Kidney tubule cell (primary cell): Measurements from ENCODE around the gene CDKAL1.
"Not testable (repeated sequence)": the region's sequence is repeated elsewhere in the genome, so short reads cannot be mapped to it uniquely, and the experiment has no call there.

Experiments used
- DNase-seq: peaks from one replicate; pipeline ENCODE4 v3.0.0-alpha.2; 2018; ENCODE audit warnings: low spot score

CDKAL1 gene

DNA sequence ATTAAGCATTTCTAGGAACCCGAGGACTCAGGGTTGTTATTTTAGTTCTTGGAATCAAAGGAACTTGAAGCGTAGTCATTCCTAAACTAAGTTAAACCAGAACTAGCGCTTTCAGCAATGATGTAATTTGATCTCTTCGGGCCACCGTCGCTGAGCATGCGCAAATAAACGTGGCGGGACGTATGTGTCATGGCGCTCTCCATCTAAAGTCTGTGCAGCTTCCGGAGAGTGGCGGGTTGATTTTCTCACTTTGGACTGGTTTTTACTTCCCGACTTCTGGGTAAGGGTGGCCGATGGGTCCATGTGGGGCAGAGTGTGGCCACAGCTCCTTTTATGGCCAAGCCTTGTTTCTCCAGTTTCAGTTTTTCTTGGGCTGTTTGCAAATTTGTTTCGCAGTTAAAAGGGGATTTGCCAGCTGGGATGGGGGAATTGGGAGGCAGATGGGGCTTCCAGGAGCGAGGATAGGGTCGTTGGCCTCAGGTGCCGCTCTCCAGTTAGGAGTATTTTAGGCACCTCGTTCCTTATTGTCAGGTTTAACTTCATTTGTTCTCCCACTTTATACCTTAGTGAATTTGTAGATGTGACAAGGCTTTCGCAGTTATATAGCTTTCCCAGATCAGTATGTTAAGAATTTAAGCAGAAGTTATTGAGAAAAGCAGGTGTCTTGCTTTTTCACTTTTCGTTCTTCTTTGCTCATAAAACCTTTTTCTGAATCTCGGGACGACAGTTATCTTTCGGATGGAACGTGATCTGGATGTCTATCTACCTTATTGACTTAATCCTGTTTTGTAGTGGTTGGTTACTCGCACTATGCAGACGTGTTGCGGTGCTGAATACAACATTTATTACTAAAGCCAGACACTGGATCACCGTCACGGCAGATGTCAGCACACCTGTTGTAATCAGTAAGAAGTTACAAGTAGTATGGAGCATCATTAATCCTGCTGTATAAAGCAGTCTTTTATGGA is at the start of gene CDKAL1:
CDKAL1 (plus strand) TSS at position 163 of the 968 bp plus-strand sequence. CDS start 11,894 bp downstream, outside the sequence.
- DNase-seq: peak; percentile 93

DNA sequence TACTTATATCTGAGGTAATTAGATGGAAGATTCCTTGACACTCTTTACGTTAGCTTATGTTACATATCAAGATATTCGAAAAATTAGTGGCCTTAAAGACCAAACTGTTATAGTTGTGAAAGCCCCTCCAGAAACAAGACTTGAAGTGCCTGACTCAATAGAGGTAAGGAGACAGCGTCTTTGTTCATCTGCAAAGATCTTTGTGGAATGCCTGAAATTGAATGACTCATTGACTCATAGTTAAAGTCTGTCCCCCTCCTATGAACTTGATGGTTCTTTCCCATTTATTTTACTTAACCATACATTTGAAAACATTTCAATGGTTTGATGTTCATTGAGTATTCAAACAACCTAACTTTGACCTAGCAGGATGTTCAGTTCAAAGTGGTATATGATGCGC is 47.6 kb upstream of the CDKAL1 start:
- no peak for DNase-seq

DNA sequence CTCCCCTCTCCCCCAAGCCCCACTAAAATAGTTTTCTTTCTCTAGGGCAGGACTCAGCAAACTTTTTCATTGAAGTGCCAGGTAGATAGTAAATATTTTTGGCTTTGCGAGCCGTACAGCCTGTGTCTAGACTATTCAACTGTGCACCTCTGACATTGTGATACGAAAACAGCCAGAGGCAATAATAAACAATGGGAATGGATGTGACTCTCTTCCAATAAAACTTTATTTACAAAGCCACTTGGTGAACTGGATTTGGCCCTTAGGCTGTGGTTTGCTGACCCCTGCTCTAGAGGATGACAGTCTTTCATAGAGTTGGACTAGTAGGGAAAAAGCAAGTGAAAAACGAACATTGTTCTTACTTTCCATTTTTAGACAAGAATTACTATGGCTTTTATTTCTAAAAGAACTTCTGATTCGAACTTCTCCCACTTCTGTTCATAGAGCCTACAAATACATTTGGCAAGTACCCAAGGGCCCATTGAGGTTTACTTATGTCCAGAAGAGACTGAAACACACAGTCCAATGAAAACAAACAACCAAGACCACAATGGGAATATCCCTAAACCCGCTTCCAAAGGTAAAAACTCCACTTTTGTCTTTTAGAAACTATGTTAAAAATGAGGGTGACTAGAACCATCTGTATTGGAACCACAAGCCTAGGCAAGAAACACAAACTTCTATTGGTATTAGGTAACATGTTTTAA is 46.4 kb upstream of the CDKAL1 start:
- DNase-seq: no peak

DNA sequence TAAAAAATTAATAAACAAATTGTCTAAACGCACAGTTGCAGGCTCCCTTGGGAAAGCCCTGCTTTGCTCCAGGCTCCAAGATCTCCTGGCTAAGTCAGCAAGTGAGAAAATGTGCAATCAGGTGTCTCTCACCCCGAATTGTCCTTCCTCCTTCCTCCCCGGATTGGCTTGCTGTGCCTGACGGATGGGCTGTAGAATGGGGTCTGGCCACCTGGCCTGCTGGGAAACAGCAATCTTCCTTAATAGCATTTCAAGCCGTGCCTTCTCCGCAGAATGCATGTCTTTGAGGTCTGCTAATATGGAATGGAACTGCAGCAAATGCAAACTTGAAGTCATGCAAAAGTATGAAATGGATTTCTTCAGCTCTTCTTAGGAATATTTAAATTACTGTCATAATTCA is 43.7 kb upstream of the CDKAL1 start:
- no peak for DNase-seq

DNA sequence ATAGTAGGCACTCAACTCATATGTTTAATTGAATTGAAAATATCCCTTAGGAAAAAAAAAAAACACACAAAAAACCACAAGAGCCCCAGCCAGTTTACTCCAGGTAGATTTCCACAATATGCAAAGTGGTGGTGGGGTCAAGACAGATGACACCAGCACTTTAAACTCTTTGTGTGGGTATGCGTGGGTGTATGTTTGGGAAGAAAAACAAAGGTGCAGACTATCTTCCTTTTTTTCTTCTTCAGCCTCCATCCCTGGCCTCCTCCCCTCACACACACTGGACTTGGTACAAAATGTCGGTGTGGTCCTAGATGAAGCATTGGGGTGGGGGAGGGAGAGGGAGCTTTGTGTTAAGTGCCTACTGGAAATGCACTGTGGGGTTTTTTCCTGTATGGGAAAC is 42.2 kb upstream of the CDKAL1 start:
- no peak for DNase-seq

DNA sequence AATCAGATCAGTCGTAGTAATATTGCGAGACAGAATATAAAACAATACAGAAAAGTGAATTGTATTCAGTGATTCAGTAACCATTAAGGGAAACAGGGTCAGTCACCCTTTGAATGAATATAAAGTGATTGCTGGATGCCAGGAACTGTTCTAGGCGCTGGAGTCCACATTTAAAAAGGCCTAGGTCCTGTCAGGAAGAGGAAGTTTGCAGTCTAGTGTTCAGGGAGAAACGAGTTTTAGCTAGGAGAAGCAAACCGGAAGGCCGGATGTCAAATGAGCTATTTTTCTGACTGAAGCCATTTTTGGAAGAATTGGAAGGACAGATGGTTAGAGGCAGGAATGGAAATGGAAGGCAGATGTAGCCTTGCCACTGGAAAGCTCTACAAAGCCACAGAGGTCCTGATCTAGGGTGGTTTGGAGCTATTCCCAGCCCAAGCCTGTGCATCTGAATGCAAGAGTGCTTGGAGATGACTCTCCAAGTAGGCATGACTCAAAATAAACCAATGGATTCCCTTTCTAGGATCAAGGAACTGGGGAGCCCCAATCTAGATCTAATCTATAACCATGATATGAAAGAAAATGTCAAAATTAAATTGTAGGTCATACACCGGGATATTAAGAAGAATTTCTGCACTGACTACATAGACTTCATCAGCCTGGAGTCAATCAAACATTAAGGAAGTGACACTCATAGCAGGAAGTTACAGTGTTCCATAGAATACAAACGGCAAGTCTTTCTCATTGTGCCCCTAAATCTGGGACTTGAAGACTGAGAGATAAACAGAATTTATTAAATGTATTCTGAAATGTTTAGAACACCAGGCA is 36.8 kb upstream of the CDKAL1 start:
- no peak for DNase-seq

DNA sequence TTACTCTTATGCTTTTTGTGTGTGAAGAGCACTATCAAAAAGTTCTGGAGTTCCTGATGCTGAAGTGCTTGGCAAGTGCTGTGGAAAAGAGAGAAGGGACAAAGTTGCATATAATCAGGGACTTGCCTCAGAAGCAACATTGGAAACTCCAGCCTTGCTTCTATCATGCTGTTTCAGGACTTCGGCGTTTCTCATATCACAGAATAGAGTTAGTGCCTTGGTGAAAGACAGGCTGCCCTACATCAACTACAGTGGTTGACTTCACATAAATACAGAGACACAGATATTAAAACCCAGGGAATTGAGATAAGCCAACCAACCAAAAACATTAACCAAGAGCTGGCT is 36.2 kb upstream of the CDKAL1 start:
- no peak for DNase-seq

DNA sequence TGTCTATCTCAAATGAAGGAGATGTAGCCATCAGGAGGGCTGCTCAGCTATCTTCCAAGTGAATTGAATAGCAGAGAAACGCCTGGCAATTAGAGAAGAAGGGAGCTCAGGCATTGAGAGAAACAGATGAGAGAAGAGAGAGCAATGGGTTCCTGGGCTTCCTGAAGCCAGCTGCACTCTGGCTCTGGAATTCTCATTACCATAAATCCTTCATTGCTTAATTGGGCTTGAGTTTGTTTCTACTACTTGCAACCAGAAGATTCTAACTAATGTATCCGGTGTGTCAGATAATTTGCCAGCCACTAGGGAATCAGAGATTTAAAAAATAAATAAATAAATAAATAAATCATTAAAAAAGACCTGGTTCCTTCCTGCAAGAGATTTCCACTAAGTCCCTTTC is 25.0 kb upstream of the CDKAL1 start:
- DNase-seq: no peak

DNA sequence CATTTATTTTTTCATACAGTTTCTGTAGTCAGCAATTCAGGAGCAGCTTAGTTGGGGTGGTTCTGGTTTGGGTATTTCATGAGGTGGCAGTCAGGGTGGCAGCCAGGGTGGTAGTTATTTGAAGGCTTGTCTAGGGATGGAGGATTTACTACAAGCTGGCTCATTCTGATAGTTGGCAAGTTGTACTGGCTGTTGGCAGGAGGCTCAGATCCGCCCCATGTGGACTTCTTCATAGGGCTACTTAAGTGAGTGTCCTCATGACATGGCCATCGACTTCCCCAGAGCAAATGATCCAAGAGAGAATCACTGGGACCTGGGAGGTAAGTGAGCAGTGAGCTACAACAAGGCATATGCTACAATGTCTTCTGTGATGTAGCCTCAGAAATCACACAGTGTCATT is 22.4 kb upstream of the CDKAL1 start:
- no peak for DNase-seq

DNA sequence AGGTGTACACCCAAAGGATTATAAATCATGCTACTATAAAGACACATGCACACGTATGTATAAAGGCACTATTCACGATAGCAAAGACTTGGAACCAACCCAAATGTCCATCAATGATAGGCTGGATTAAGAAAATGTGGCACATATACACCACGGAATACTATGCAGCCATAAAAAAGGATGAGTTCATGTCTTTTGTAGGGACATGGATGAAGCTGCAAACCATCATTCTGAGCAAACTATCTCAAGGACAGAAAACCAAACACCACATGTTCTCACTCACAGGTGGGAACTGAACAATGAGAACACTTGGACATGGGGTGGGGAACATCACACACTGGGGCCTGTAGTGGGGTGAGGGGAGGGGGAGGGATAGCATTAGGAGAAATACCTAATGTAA is 9.0 kb upstream of the CDKAL1 start:
- DNase-seq: not testable (repeated sequence)

DNA sequence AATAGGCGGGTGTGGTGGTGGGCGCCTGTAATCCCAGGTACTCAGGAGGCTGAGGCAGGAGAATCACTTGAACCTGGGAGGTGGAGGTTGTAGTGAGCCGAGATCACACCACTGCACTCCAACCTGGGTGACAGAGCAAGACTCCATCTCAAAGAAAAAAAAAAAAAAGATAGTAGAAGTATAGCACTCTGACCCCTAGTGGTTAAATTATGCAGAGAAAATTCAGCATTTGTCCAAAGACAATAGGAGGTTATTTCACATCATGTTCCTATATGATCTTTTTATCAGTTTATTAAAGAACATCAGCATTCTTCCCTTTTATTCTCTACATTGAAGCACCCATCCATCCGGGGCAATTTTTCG is 5.2 kb upstream of the CDKAL1 start:
- DNase-seq: peak; percentile 57

DNA sequence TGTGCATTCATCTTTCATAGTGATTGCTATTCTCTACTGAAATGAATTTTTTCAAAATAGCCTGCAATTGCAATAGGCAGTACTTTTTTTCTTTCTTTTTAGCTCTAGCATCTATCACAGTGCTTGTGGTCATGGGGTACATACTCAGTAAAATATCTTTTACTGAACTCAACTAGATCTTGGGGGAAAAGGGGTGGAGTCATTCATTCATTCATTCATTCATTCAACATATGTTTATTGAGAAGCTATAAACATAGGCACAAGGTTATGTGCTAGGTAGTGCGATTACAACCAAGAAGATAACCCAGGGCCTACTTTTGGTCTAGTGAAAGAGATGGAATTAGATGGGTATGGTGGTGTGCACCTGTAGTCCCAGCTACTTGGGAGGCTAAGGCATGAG is 1.4 kb upstream of the CDKAL1 start:
- DNase-seq: no peak

DNA sequence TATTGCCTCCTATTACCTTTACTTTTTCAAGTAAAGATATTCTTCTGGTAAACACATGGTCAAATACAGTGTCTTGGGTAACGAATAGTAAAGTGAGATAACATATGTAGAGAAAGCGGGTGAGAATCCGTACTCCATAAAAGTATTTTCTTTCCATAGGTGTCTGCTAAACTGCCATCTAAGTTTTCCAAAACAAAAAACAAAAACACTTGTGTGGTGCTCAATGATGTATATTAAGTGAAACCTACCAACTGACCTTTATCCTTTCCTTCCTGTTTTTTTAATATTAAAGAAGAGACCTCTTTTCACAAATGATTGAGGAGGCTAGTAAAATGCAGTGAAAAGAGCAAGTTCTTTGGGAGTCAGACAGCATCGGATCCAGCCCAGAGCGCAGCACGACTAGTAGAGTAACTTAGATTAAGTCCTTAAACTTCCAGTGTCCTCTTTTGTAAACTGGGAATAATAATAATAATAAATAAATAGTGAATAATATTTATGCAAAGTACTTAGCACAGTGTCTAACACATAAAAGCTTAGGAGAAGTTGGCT is 437 bp upstream of the CDKAL1 start:
- DNase-seq: no peak

DNA sequence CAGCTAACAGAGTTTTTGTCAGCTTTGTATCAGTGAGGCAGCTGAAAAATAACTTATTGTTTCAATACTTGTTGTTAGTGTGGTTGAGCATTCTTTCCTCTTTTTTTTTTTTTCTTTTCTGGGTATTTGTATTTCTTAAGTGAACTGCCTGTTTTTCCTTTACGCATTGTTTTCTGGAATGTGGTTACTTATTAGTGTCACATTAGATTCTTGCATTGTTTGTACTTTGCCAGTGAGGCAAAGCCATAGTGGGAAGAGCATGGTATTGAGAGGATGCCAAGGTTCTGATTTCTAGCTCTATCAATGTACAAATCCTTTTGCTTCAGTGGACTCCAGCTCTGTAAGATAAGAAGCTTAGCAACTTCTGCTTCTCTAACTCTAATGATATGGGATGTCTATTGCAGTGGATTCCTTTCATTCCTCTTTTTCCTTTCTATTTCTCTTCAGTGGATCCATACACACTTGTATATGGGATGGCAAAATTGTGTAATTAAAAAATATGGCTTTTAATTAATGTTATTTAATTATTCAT is 3.9 kb downstream of the CDKAL1 start:
- peak; percentile 16 for DNase-seq

DNA sequence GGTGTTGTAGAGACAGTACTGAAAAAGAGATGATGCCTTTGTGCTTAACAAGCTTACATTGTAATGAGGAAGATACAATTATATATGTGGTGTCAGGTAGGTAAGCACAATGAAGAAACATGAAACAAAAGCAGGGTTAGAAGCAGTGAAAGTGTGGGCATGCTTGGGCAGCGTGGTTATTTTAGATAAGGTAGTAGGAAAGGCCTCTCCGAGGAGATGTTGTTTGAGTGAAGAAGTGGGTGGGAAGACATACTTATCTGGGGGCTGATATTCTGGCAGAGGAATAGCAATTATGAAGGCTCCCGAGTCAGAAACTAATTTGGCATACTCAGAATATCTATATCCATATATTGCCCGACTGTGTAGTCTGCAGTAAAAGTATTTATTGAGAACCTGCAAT is 4.7 kb downstream of the CDKAL1 start:
- DNase-seq: no peak

DNA sequence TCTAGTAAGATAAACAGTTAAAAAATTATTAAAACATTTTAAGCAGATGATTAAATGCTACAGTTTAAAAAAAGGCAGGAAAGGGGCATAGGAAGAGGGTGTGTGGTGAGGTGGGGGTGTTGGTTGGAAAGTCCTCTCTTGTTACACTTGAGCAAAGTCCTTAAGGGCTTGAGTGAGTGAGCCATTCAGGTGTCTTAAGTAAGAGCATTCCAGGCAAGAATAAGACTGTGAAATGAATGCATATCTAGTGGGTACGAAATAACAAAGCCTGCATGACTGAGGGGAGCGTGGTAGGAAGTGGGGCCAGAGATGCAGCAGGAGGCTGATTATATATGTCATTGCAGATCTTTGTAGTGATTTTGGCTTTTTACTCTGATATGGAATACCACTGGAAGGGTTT is 5.1 kb downstream of the CDKAL1 start:
- peak; percentile 79 for DNase-seq

DNA sequence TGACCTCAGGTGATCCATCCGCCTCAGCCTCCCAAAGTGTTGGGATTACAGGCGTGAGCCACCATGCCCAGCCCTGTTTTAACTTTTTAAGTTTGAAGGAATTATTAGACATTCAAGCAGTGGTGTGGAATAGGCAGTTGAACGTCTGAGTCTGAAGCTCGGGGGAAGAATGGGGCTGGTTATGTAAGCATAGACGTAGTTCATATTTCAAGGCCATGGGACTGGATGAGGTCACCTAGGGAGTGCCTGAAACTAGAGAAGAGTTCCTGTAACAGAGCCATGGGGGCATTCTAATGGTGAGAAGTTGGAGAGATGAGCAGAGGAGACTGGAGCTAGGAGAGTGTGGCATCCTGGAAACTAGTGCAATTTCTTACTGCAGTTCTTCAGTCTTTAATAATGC is 6.4 kb downstream of the CDKAL1 start:
- peak; percentile 56 for DNase-seq

DNA sequence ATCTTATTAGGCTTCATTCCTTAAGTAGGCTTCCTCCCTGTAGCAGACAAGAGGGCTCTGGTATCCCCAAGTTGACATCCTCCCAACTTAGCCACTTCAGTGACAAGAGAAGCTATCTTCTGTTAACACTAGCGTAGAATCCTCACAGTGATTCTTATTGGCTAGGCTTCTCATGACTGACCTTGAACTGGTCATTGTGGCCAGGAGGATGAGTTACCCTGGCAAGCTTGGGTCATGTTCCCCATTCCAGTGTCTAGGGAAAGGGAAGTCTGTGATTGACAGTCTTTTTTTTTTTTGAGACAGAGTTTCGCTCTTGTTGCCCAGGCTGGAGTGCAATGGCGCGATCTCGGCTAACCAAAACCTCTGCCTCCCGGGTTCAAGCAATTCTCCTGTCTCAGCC is 7.1 kb downstream of the CDKAL1 start:
- peak; percentile 27 for DNase-seq

DNA sequence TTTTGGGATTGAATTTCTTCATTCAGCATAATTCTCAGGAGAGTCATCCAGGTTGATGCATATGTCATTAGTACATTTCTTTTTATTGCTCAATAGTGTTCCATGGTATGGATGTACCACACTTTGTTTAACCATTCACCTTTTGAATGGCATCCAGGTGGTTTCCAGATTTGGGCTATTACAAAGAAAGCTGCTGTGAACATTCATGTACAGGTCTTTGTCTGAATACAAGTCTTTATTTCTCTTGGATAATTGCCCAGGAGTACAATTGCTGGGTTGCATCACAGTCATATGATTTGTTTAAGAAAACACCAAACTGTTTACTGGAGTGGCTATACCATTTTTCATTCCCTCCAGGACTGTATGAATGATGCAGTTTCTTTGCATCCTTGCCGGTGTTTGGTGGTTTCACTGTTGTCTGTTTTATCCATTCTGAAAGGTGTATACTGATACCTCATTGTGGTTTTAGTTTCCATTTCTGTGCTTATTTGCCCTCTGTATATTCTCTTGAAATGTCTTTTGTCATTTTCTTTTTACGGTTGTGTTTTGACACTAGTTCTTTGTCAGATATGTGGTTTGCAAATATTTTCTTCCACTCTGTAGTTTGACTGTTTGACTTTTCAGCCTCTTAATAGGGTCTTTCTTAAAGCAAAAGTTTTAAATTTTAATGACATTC is 8.8 kb downstream of the CDKAL1 start:
- DNase-seq: peak; percentile 93

DNA sequence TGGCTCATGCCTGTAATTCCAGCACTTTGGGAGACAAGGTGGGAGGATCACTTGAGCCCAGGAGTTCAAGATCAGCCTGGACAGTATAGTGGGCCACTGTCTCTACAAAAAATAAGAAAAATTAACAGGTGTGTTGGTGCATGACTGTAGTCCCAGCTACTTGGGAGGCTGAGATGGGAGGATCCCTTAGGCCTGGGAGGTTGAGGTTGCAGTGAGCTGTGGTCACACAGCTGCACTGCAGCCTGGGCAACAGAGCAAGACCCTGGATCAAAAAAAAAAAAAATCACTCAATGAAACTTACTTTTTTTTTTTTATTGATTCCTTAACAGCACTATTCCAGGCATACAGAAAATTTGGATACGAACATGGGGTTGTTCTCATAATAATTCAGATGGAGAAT is 14.0 kb downstream of the CDKAL1 start:
- no peak for DNase-seq

DNA sequence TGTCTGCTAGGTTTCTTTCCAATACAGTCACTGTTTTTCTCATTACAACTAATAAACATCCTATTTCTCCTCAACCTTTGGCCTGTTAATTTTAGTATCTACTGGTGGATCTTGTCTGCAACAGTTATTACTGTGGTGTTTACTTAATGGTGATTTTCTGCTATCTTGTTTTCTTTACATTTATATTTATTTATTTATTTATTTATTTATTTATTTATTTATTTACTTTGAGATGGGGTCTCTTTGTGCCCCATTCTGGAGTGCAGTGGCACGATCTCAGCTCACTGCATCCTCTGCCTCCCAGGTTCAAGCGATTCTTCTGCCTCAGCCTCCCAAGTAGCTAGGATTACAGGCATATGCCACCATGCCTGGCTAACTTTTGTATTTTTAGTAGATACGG is 15.1 kb downstream of the CDKAL1 start:
- DNase-seq: not testable (repeated sequence)
